ENCODE measurements around the gene ACOX3. TPM values are rescaled to one million over a fixed set of nuclear protein-coding genes. Genes with fewer than 3 reads are reported as not detected.

ACOX3 gene
- total and polyA plus RNA-seq, 2 of the 8 experiments (the other 6 are each of a cell fraction or from before 2014, with no cell fraction given), result 2.5 to 9.9 TPM

DNA sequence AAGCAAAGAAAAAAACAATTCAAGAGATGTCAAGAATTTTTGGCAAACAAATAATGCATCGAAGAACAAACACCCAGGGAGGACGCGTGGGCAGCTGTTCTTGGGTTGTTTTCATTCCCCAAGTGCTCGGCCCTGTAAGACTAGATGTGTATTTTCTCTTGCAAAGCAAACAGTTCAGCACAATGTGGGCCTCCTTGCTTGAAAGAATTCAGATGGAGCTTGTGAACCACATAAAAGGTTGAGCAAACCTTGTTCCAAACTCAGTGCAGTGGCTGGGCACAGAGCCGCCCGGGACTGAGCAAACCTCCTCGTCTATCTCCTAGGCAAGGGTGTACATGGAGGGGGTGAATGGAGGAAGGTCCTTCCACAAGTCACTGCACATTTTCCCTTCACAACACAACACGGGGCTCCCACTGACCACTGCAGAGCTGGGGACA lies 88.6 kb downstream of the ACOX3 start (continued):
- TF ChIP-seq, protein P1, sequence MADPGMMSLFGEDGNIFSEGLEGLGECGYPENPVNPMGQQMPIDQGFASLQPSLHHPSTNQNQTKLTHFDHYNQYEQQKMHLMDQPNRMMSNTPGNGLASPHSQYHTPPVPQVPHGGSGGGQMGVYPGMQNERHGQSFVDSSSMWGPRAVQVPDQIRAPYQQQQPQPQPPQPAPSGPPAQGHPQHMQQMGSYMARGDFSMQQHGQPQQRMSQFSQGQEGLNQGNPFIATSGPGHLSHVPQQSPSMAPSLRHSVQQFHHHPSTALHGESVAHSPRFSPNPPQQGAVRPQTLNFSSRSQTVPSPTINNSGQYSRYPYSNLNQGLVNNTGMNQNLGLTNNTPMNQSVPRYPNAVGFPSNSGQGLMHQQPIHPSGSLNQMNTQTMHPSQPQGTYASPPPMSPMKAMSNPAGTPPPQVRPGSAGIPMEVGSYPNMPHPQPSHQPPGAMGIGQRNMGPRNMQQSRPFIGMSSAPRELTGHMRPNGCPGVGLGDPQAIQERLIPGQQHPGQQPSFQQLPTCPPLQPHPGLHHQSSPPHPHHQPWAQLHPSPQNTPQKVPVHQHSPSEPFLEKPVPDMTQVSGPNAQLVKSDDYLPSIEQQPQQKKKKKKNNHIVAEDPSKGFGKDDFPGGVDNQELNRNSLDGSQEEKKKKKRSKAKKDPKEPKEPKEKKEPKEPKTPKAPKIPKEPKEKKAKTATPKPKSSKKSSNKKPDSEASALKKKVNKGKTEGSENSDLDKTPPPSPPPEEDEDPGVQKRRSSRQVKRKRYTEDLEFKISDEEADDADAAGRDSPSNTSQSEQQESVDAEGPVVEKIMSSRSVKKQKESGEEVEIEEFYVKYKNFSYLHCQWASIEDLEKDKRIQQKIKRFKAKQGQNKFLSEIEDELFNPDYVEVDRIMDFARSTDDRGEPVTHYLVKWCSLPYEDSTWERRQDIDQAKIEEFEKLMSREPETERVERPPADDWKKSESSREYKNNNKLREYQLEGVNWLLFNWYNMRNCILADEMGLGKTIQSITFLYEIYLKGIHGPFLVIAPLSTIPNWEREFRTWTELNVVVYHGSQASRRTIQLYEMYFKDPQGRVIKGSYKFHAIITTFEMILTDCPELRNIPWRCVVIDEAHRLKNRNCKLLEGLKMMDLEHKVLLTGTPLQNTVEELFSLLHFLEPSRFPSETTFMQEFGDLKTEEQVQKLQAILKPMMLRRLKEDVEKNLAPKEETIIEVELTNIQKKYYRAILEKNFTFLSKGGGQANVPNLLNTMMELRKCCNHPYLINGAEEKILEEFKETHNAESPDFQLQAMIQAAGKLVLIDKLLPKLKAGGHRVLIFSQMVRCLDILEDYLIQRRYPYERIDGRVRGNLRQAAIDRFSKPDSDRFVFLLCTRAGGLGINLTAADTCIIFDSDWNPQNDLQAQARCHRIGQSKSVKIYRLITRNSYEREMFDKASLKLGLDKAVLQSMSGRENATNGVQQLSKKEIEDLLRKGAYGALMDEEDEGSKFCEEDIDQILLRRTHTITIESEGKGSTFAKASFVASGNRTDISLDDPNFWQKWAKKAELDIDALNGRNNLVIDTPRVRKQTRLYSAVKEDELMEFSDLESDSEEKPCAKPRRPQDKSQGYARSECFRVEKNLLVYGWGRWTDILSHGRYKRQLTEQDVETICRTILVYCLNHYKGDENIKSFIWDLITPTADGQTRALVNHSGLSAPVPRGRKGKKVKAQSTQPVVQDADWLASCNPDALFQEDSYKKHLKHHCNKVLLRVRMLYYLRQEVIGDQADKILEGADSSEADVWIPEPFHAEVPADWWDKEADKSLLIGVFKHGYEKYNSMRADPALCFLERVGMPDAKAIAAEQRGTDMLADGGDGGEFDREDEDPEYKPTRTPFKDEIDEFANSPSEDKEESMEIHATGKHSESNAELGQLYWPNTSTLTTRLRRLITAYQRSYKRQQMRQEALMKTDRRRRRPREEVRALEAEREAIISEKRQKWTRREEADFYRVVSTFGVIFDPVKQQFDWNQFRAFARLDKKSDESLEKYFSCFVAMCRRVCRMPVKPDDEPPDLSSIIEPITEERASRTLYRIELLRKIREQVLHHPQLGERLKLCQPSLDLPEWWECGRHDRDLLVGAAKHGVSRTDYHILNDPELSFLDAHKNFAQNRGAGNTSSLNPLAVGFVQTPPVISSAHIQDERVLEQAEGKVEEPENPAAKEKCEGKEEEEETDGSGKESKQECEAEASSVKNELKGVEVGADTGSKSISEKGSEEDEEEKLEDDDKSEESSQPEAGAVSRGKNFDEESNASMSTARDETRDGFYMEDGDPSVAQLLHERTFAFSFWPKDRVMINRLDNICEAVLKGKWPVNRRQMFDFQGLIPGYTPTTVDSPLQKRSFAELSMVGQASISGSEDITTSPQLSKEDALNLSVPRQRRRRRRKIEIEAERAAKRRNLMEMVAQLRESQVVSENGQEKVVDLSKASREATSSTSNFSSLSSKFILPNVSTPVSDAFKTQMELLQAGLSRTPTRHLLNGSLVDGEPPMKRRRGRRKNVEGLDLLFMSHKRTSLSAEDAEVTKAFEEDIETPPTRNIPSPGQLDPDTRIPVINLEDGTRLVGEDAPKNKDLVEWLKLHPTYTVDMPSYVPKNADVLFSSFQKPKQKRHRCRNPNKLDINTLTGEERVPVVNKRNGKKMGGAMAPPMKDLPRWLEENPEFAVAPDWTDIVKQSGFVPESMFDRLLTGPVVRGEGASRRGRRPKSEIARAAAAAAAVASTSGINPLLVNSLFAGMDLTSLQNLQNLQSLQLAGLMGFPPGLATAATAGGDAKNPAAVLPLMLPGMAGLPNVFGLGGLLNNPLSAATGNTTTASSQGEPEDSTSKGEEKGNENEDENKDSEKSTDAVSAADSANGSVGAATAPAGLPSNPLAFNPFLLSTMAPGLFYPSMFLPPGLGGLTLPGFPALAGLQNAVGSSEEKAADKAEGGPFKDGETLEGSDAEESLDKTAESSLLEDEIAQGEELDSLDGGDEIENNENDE (IDR thresholded peaks at IDR 0.05; ENCODE audit: insufficient replicate concordance, low read length), result no peak
- no peak for TF ChIP-seq FOSL1 (IDR thresholded peaks at IDR 0.05; ENCODE audit: insufficient read depth, low read depth, low read length)
- no peak for TF ChIP-seq POU5F1 (IDR thresholded peaks at IDR 0.05; ENCODE audit: low read depth, low read length)
- TF ChIP-seq CTBP2 (IDR thresholded peaks at IDR 0.05; ENCODE audit: borderline replicate concordance, insufficient read depth, insufficient read length, low read length), result no peak
- TF ChIP-seq RNF2 (IDR thresholded peaks at IDR 0.05; ENCODE audit: borderline replicate concordance, low read depth, low read length, missing control alignments, poor library complexity, severe bottlenecking), result no peak
- no peak for TF ChIP-seq ZNF274 (IDR thresholded peaks at IDR 0.05; ENCODE audit: borderline replicate concordance, extremely low read depth, low read length)
- TF ChIP-seq JUND (IDR thresholded peaks at IDR 0.05; ENCODE audit: low read length), result no peak
- no peak for TF ChIP-seq MAFK (IDR thresholded peaks at IDR 0.05; ENCODE audit: low read depth, low read length)
- no peak for TF ChIP-seq KDM1A (IDR thresholded peaks at IDR 0.05; ENCODE audit: borderline replicate concordance, low read length)
- TF ChIP-seq, protein P2, sequence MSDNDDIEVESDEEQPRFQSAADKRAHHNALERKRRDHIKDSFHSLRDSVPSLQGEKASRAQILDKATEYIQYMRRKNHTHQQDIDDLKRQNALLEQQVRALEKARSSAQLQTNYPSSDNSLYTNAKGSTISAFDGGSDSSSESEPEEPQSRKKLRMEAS (IDR thresholded peaks at IDR 0.05), result no peak
